ENCODE measurements around the gene ZNF3.

- TF ChIP-seq SMAD1 (IDR thresholded peaks at IDR 0.05; ENCODE audit: low read depth, low read length, partially characterized antibody) (no peak), CTCF (IDR thresholded peaks at IDR 0.05 in 2 of 3, conservative IDR thresholded peaks at IDR 0.05 in 1 of 3; ENCODE audit: insufficient read depth in 2 of 3, low read depth in 1 of 3, low read length in 3 of 3) (peak; percentile 87 to 90 (median 90)), RAD21 (CRISPR knock-in tag; conservative IDR thresholded peaks at IDR 0.05 in 1 of 2, IDR thresholded peaks at IDR 0.05 in 1 of 2) (peak; percentile 92 to 95)
Observed at GRCh38 chr7:100130608-100131453, 49.3 kb upstream of the ZNF3 start.
